H9 (cell line): ENCODE results near the gene OTP. TPM values are rescaled to one million over a fixed set of nuclear protein-coding genes. Genes with fewer than 3 reads are reported as not detected.

Experiments
- DNase-seq: peaks from one replicate; pipeline ENCODE4 v3.0.0-alpha.2; 2017
- H2AFZ ChIP-seq: one replicate; pipeline ENCODE4 v1.6.1; 2013; ENCODE audit warnings: mild to moderate bottlenecking, low read length, control low read depth, moderate library complexity
- H2AK5ac ChIP-seq: 2 replicates; pipeline ENCODE4 v1.6.1; 2013; ENCODE audit warnings: low read length, control low read depth, mixed read lengths; ENCODE audit not compliant: insufficient read length
- H2BK120ac ChIP-seq: one replicate; pipeline ENCODE4 v1.6.1; 2013; ENCODE audit warnings: low read depth, mild to moderate bottlenecking, low read length, control low read depth, inconsistent platforms; ENCODE audit not compliant: poor library complexity, severe bottlenecking
- H2BK12ac ChIP-seq: 2 replicates; pipeline ENCODE4 v1.6.1; 2013; ENCODE audit warnings: low read length, control low read depth, mixed read lengths, low read depth; ENCODE audit not compliant: insufficient read length
- H2BK15ac ChIP-seq: 2 replicates; pipeline ENCODE4 v1.6.1; 2013; ENCODE audit warnings: low read depth, low read length, control low read depth
- H2BK20ac ChIP-seq: one replicate; pipeline ENCODE4 v1.6.1; 2013; ENCODE audit warnings: low read depth, mild to moderate bottlenecking, low read length, control low read depth, inconsistent platforms; ENCODE audit not compliant: poor library complexity, severe bottlenecking
- H2BK5ac ChIP-seq: 2 replicates; pipeline ENCODE4 v1.6.1; 2013; ENCODE audit warnings: low read length, control low read depth, mixed read lengths; ENCODE audit not compliant: insufficient read length
- H3K14ac ChIP-seq: 2 replicates; pipeline ENCODE4 v1.6.1; 2013; ENCODE audit warnings: low read length, control low read depth; ENCODE audit not compliant: insufficient read depth
- H3K18ac ChIP-seq: 2 replicates; pipeline ENCODE4 v1.6.1; 2013; ENCODE audit warnings: low read depth, mild to moderate bottlenecking, mixed read lengths, low read length, control low read depth; ENCODE audit not compliant: insufficient read length
- H3K23ac ChIP-seq: 2 replicates; pipeline ENCODE4 v1.6.1; 2013; ENCODE audit warnings: low read length, control low read depth, mixed read lengths, low read depth; ENCODE audit not compliant: insufficient read length
- H3K23me2 ChIP-seq: 2 replicates; pipeline ENCODE4 v1.6.1; 2013; ENCODE audit warnings: low read depth, mild to moderate bottlenecking, mixed read lengths, low read length, control low read depth; ENCODE audit not compliant: insufficient read length, poor library complexity, severe bottlenecking
- H3K27ac ChIP-seq: 2 replicates; pipeline ENCODE4 v1.5.1; 2013; ENCODE audit warnings: low read length, control low read depth, mixed read lengths, low read depth; ENCODE audit not compliant: insufficient read length
- H3K27me3 ChIP-seq: 2 replicates; pipeline ENCODE4 v1.6.1; 2013; ENCODE audit warnings: low read length, control low read depth, inconsistent platforms; ENCODE audit not compliant: insufficient read depth
- H3K4ac ChIP-seq: 2 replicates; pipeline ENCODE4 v1.6.1; 2013; ENCODE audit warnings: low read depth, mild to moderate bottlenecking, control low read depth, inconsistent platforms, low read length, moderate library complexity
- H3K4me1 ChIP-seq: 2 replicates; pipeline ENCODE4 v1.6.1; 2013; ENCODE audit warnings: low read length, control low read depth, inconsistent platforms; ENCODE audit not compliant: insufficient read depth
- H3K4me2 ChIP-seq: 2 replicates; pipeline ENCODE4 v1.6.1; 2013; ENCODE audit warnings: low read length, control low read depth, mixed read lengths; ENCODE audit not compliant: insufficient read length, insufficient read depth
- H3K56ac ChIP-seq: 2 replicates; pipeline ENCODE4 v1.6.1; 2013; ENCODE audit warnings: low read depth, mild to moderate bottlenecking, mixed read lengths, low read length, control low read depth; ENCODE audit not compliant: insufficient read length
- H3K79me1 ChIP-seq: 2 replicates; pipeline ENCODE4 v1.6.1; 2013; ENCODE audit warnings: low read depth, mild to moderate bottlenecking, moderate library complexity, low read length, control low read depth, inconsistent platforms; ENCODE audit not compliant: insufficient read depth, poor library complexity, severe bottlenecking
- H3K79me2 ChIP-seq: 2 replicates; pipeline ENCODE4 v1.6.1; 2013; ENCODE audit warnings: low read length, control low read depth, inconsistent platforms; ENCODE audit not compliant: insufficient read depth
- H3K9ac ChIP-seq: 2 replicates; pipeline ENCODE4 v1.6.1; 2013; ENCODE audit warnings: low read length, control low read depth, mixed read lengths; ENCODE audit not compliant: insufficient read length; ENCODE audit errors: extremely low read depth
- H3K9me3 ChIP-seq: one replicate; pipeline ENCODE4 v1.6.1; 2013; ENCODE audit warnings: low read depth, low read length, inconsistent platforms; ENCODE audit not compliant: control insufficient read depth
- H3T11ph ChIP-seq: one replicate; pipeline ENCODE4 v1.6.1; 2013; ENCODE audit warnings: mild to moderate bottlenecking, low read length, control low read depth, inconsistent platforms
- H4K20me1 ChIP-seq: one replicate; pipeline ENCODE4 v1.6.1; 2013; ENCODE audit not compliant: control insufficient read depth, insufficient read length, insufficient read depth
- H4K5ac ChIP-seq: 2 replicates; pipeline ENCODE4 v1.6.1; 2013; ENCODE audit warnings: low read depth, mild to moderate bottlenecking, mixed read lengths, low read length, control low read depth; ENCODE audit not compliant: insufficient read length
- H4K8ac ChIP-seq: replicated peaks from 2 replicates; pipeline ENCODE4 v1.6.1; 2013; ENCODE audit warnings: low read length, control low read depth, mixed read lengths, low read depth; ENCODE audit not compliant: insufficient read length
- H4K91ac ChIP-seq: 2 replicates; pipeline ENCODE4 v1.6.1; 2013; ENCODE audit warnings: low read depth, mild to moderate bottlenecking, moderate library complexity, mixed read lengths, low read length, control low read depth; ENCODE audit not compliant: insufficient read length
- H3K27ac Mint-ChIP-seq, 3 experiments: 2 replicates in 2 of 3; 3 replicates in 1 of 3; pipeline ENCODE4 v1.8.0; 2020 to 2021; ENCODE audit warnings: mixed read lengths in 3 of 3, mild to moderate bottlenecking in 1 of 3, moderate library complexity in 1 of 3
- H3K27me3 Mint-ChIP-seq: 2 replicates; pipeline ENCODE4 v1.8.0; 2021; ENCODE audit warnings: low read depth, mild to moderate bottlenecking, moderate library complexity, mixed read lengths
- H3K36me3 Mint-ChIP-seq, 3 experiments: 2 replicates in 2 of 3; 3 replicates in 1 of 3; pipeline ENCODE4 v1.8.0; 2020 to 2021; ENCODE audit warnings: low read depth in 3 of 3, mixed read lengths in 3 of 3; ENCODE audit not compliant: insufficient read depth in 1 of 3
- H3K4me1 Mint-ChIP-seq, 2 experiments: 2 replicates each; pipeline ENCODE4 v1.8.0; 2020; ENCODE audit warnings: mixed read lengths in 2 of 2
- H3K4me3 Mint-ChIP-seq, 2 experiments: 2 replicates in 1 of 2; 3 replicates in 1 of 2; pipeline ENCODE4 v1.8.0; 2020 to 2021; ENCODE audit warnings: mild to moderate bottlenecking in 2 of 2, mixed read lengths in 2 of 2, moderate library complexity in 1 of 2
- H3K9me3 Mint-ChIP-seq, 2 experiments: 2 replicates in 1 of 2; 3 replicates in 1 of 2; pipeline ENCODE4 v1.8.0; 2020; ENCODE audit warnings: mild to moderate bottlenecking in 2 of 2, mixed read lengths in 2 of 2, moderate library complexity in 1 of 2
- total RNA-seq: library from RNA; stranded (reverse); gene quantifications from 2 replicates; pipeline ENCODE4 v1.2.1, GENCODE V29; 2021
- TF ChIP-seq, protein P1 (sequence below): fragments of 200-600 bp; sonication (generic); conservative IDR thresholded peaks from 3 replicates; pipeline ENCODE4 v1.8.0; 2021; ENCODE audit warnings: antibody characterized with exemption, mild to moderate bottlenecking

OTP gene
- total RNA-seq, 1 experiment from 2014 or later, result not detected

GRCh38 chr5:77606279-77606678 lies 32.2 kb downstream of the OTP start:
- no peak overlapping the region for H2AFZ ChIP-seq
- H3K4ac ChIP-seq, result no peak overlapping the region
- no peak overlapping the region for H3K9ac ChIP-seq
- H4K20me1 ChIP-seq, result no peaks in the 10 kb centered on the region
- peaks cover 15 to 25% of the 10 kb centered on the region in 2 experiments for H3K9me3 Mint-ChIP-seq
- H2BK120ac ChIP-seq, result no peak overlapping the region
- H3K14ac ChIP-seq, result no peak overlapping the region
- no peaks in the 10 kb centered on the region for H3K27me3 ChIP-seq
- H3K4me2 ChIP-seq, result no peak overlapping the region
- no peak overlapping the region for H3T11ph ChIP-seq
- H4K91ac ChIP-seq, result no peak overlapping the region
- H2BK20ac ChIP-seq, result no peak overlapping the region
- no peak overlapping the region for H3K27ac ChIP-seq
- no peak overlapping the region for H3K4me3 Mint-ChIP-seq
- H3K4me1 Mint-ChIP-seq, result no peaks in the 10 kb centered on the region
- peaks cover 46% of the 10 kb centered on the region for H3K27me3 Mint-ChIP-seq
- no peak overlapping the region for H3K27ac Mint-ChIP-seq
- H2BK12ac ChIP-seq, result no peak overlapping the region
- H2BK15ac ChIP-seq, result no peak overlapping the region
- H3K36me3 Mint-ChIP-seq, result no peaks in the 10 kb centered on the region; a peak in 3 of 7 replicates
- TF ChIP-seq, protein P1, sequence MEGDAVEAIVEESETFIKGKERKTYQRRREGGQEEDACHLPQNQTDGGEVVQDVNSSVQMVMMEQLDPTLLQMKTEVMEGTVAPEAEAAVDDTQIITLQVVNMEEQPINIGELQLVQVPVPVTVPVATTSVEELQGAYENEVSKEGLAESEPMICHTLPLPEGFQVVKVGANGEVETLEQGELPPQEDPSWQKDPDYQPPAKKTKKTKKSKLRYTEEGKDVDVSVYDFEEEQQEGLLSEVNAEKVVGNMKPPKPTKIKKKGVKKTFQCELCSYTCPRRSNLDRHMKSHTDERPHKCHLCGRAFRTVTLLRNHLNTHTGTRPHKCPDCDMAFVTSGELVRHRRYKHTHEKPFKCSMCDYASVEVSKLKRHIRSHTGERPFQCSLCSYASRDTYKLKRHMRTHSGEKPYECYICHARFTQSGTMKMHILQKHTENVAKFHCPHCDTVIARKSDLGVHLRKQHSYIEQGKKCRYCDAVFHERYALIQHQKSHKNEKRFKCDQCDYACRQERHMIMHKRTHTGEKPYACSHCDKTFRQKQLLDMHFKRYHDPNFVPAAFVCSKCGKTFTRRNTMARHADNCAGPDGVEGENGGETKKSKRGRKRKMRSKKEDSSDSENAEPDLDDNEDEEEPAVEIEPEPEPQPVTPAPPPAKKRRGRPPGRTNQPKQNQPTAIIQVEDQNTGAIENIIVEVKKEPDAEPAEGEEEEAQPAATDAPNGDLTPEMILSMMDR, result no peak
- H3K9me3 ChIP-seq, result no peaks in the 10 kb centered on the region
- H2BK5ac ChIP-seq, result no peak overlapping the region
- no peaks in the 10 kb centered on the region for H3K79me1 ChIP-seq
- no peaks in the 10 kb centered on the region for H3K23me2 ChIP-seq
- no peak overlapping the region for H2AK5ac ChIP-seq
- no peak overlapping the region for H3K18ac ChIP-seq
- H3K79me2 ChIP-seq, result no peaks in the 10 kb centered on the region
- H4K8ac ChIP-seq, result no peak overlapping the region
- no peak overlapping the region for H3K23ac ChIP-seq
- no peak overlapping the region for H4K5ac ChIP-seq
- H3K4me1 ChIP-seq, result no peaks in the 10 kb centered on the region
- DNase-seq, result no peak
- H3K56ac ChIP-seq, result no peak overlapping the region
